HG03521 (cell line): Measurements from ENCODE around the gene CEACAM7.

Experiments used
- ATAC-seq: cut with Tn5 transposase; IDR thresholded peaks from one replicate; pipeline ENCODE4 v1.9.1; 2021; ENCODE audit warnings: mild to moderate bottlenecking, moderate library complexity; ENCODE audit not compliant: unreplicated experiment

The CEACAM7 gene

DNA sequence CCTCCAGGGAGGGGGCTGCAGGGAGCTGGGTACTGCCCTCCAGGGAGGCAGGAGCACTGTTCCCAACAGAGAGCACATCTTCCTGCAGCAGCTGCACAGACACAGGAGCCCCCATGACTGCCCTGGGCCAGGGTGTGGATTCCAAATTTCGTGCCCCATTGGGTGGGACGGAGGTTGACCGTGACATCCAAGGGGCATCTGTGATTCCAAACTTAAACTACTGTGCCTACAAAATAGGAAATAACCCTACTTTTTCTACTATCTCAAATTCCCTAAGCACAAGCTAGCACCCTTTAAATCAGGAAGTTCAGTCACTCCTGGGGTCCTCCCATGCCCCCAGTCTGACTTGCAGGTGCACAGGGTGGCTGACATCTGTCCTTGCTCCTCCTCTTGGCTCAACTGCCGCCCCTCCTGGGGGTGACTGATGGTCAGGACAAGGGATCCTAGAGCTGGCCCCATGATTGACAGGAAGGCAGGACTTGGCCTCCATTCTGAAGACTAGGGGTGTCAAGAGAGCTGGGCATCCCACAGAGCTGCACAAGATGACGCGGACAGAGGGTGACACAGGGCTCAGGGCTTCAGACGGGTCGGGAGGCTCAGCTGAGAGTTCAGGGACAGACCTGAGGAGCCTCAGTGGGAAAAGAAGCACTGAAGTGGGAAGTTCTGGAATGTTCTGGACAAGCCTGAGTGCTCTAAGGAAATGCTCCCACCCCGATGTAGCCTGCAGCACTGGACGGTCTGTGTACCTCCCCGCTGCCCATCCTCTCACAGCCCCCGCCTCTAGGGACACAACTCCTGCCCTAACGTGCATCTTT, 12.5 kb upstream of the CEACAM7 start:
- ATAC-seq: no peak

- ATAC-seq: no peak
Observed at GRCh38 chr19:41699968-41700323, 11.9 kb upstream of the CEACAM7 start.

DNA sequence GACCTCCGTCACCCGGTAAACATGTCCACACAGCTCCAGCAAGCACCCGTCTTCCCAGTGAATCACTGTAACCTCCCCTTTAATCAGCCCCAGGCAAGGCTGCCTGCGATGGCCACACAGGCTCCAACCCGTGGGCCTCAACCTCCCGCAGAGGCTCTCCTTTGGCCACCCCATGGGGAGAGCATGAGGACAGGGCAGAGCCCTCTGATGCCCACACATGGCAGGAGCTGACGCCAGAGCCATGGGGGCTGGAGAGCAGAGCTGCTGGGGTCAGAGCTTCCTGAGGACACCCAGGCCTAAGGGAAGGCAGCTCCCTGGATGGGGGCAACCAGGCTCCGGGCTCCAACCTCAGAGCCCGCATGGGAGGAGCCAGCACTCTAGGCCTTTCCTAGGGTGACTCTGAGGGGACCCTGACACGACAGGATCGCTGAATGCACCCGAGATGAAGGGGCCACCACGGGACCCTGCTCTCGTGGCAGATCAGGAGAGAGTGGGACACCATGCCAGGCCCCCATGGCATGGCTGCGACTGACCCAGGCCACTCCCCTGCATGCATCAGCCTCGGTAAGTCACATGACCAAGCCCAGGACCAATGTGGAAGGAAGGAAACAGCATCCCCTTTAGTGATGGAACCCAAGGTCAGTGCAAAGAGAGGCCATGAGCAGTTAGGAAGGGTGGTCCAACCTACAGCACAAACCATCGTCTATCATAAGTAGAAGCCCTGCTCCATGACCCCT, 11.3 kb upstream of the CEACAM7 start:
- no peak for ATAC-seq

- ATAC-seq: no peak
Observed at GRCh38 chr19:41698746-41699230, 10.7 kb upstream of the CEACAM7 start.

- no peak for ATAC-seq
Observed at GRCh38 chr19:41697198-41697855, 9.3 kb upstream of the CEACAM7 start.

- ATAC-seq: no peak
Observed at GRCh38 chr19:41696402-41697197, 8.5 kb upstream of the CEACAM7 start.

DNA sequence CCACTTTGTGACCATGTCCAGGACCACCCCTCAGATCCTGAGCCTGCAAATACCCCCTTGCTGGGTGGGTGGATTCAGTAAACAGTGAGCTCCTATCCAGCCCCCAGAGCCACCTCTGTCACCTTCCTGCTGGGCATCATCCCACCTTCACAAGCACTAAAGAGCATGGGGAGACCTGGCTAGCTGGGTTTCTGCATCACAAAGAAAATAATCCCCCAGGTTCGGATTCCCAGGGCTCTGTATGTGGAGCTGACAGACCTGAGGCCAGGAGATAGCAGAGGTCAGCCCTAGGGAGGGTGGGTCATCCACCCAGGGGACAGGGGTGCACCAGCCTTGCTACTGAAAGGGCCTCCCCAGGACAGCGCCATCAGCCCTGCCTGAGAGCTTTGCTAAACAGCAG, 7.7 kb upstream of the CEACAM7 start:
- ATAC-seq: no peak

DNA sequence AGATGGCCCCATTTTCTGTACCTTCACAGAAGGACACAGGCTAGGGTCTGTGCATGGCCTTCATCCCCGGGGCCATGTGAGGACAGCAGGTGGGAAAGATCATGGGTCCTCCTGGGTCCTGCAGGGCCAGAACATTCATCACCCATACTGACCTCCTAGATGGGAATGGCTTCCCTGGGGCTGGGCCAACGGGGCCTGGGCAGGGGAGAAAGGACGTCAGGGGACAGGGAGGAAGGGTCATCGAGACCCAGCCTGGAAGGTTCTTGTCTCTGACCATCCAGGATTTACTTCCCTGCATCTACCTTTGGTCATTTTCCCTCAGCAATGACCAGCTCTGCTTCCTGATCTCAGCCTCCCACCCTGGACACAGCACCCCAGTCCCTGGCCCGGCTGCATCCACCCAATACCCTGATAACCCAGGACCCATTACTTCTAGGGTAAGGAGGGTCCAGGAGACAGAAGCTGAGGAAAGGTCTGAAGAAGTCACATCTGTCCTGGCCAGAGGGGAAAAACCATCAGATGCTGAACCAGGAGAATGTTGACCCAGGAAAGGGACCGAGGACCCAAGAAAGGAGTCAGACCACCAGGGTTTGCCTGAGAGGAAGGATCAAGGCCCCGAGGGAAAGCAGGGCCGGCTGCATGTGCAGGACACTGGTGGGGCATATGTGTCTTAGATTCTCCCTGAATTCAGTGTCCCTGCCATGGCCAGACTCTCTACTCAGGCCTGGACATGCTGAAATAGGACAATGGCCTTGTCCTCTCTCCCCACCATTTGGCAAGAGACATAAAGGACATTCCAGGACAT, 7.0 kb upstream of the CEACAM7 start:
- ATAC-seq: no peak

DNA sequence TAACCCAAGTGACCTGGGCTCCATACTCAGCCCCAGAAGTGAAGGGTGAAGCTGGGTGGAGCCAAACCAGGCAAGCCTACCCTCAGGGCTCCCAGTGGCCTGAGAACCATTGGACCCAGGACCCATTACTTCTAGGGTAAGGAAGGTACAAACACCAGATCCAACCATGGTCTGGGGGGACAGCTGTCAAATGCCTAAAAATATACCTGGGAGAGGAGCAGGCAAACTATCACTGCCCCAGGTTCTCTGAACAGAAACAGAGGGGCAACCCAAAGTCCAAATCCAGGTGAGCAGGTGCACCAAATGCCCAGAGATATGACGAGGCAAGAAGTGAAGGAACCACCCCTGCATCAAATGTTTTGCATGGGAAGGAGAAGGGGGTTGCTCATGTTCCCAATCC, 6.1 kb upstream of the CEACAM7 start:
- ATAC-seq: no peak

- no peak for ATAC-seq
Observed at GRCh38 chr19:41691268-41691970, 3.3 kb upstream of the CEACAM7 start.

- no peak for ATAC-seq
Observed at GRCh38 chr19:41690801-41691065, 2.7 kb upstream of the CEACAM7 start.

GRCh38 chr19:41689993-41690800, 2.1 kb upstream of the CEACAM7 start:
- no peak for ATAC-seq

- no peak for ATAC-seq
Observed at GRCh38 chr19:41688687-41689086, 617 bp upstream of the CEACAM7 start.

- no peak for ATAC-seq
Observed at GRCh38 chr19:41687419-41687818, 651 bp downstream of the CEACAM7 start.

DNA sequence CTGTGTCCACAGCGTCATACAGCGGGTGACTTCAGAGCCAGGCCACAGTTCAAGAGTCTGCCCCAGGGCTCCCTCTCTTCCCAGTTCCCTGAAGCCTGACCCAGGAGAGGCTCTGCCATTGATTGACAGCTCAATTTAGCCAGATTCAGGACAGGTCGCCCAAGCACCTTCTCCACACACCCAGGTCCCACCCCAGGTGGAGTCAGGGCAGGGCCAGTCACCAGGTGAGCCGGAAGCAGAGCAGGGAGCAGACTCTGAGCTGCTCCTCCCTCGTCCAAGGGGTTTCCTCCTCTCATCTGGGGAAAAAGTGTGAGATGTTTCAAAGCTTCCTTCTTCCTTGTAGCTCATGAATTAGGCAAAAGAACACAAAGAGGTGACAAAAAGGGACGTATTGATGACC, 5.6 kb downstream of the CEACAM7 start:
- no peak for ATAC-seq

- ATAC-seq: no peak
Observed at GRCh38 chr19:41671486-41671885, 16.6 kb downstream of the CEACAM7 start.

DNA sequence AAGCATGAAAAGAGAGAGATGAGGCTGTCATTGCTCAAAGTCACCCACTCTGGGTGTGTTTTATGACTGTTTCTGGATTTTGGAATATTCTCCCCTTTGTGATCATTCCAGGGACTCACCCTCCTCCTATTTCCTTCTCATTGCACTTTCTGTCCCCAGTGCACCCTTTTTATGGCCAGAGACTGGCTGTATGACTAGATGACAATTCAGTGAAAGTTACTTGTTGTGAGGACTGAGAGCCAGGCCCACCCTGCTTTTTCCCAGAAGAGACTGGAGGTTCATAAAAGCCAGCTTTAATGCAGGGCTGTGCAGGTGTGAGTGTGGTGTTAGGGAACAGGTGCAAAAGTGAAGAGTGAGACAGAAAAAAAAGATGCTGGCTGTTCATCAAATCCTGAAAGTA, 17.3 kb downstream of the CEACAM7 start:
- no peak for ATAC-seq

- no peak for ATAC-seq
Observed at GRCh38 chr19:41668315-41668714, 19.8 kb downstream of the CEACAM7 start.

- ATAC-seq: no peak
Observed at GRCh38 chr19:41666075-41666474, 22.0 kb downstream of the CEACAM7 start.
